B cell (primary cell): ENCODE results near the gene GALNT17. TPM values are rescaled to one million over a fixed set of nuclear protein-coding genes. Genes with fewer than 3 reads are reported as not detected.

ENCODE experiments used
- ATAC-seq: fragments of 200-7000 bp; cut with Tn5 transposase; one replicate; pipeline ENCODE4 v1.10.0; 2021; ENCODE audit warnings: low read depth, mild to moderate bottlenecking, moderate number of reproducible peaks, moderate library complexity
- CTCF ChIA-PET: fragments of 350-600 bp; sonication (Branson Sonifier 250); formaldehyde crosslinking; loops from one replicate; lab custom pipeline; 2021; ENCODE audit warnings: antibody characterized with exemption, inconsistent platforms; lab: Charles Lee
- POLR2A ChIA-PET: fragments of 350-600 bp; sonication (Branson Sonifier 250); formaldehyde crosslinking; loops from one replicate; lab custom pipeline; 2021; ENCODE audit warnings: antibody characterized with exemption; lab: Charles Lee
- DNase-seq: peaks from one replicate; pipeline ENCODE4 v3.0.0; 2013
- H2AFZ ChIP-seq: 2 replicates; pipeline ENCODE4 v1.6.1; 2012; ENCODE audit warnings: mild to moderate bottlenecking, low read depth, low read length; ENCODE audit not compliant: insufficient read depth, poor library complexity, severe bottlenecking
- H3K27ac ChIP-seq, 2 donors: 1 replicate in 1 of 2; 2 replicates in 1 of 2; pipeline ENCODE4 v1.5.1; 2012 to 2013; ENCODE audit warnings: low read length in 2 of 2, mild to moderate bottlenecking in 2 of 2, moderate library complexity in 1 of 2
- H3K27me3 ChIP-seq, 4 experiments: fragments of 200-600 bp in 1 of 4; sonication (generic) in 1 of 4; replicated peaks in 1 of 4; 1 replicate in 2 of 4; 2 replicates in 2 of 4; pipeline versions ENCODE4 v1.6.1 to v1.7.0; 2013 to 2016; ENCODE audit warnings: low read length in 3 of 4, mild to moderate bottlenecking in 2 of 4, mixed read lengths in 1 of 4, moderate library complexity in 1 of 4; ENCODE audit not compliant: insufficient read depth in 4 of 4, control insufficient read depth in 3 of 4; ENCODE audit errors: control extremely low read depth in 1 of 4
- H3K36me3 ChIP-seq, 2 experiments: replicated peaks in 1 of 2; 1 replicate in 1 of 2; 2 replicates in 1 of 2; pipeline versions ENCODE4 v1.6.1 to v1.7.1; 2013; ENCODE audit warnings: low read length in 1 of 2; ENCODE audit not compliant: insufficient read depth in 2 of 2, control insufficient read depth in 1 of 2; ENCODE audit errors: control extremely low read depth in 1 of 2, extremely low read depth in 1 of 2
- H3K4me1 ChIP-seq, 2 donors: fragments of 200-600 bp in 1 of 2; sonication (generic) in 1 of 2; 1 replicate in 1 of 2; 2 replicates in 1 of 2; pipeline versions ENCODE4 v1.5.1 to v1.6.1; 2013 to 2017; ENCODE audit warnings: low read length in 2 of 2; ENCODE audit not compliant: control insufficient read depth in 2 of 2, insufficient read depth in 2 of 2
- H3K4me2 ChIP-seq: replicated peaks from 2 replicates; pipeline ENCODE3; 2012; ENCODE audit warnings: mild to moderate bottlenecking, low read depth, low read length; ENCODE audit not compliant: poor library complexity, severe bottlenecking
- H3K4me3 ChIP-seq, 5 experiments: fragments of 200-600 bp in 1 of 5; sonication (generic) in 1 of 5; 1 replicate in 3 of 5; 2 replicates in 2 of 5; pipeline versions ENCODE4 v1.5.1 to v1.7.0; 2011 to 2016; ENCODE audit warnings: low read length in 4 of 5, mild to moderate bottlenecking in 4 of 5, low read depth in 2 of 5, control low read depth in 1 of 5, moderate library complexity in 1 of 5; ENCODE audit not compliant: insufficient read depth in 1 of 5; ENCODE audit errors: control extremely low read depth in 1 of 5, extremely low read depth in 1 of 5
- H3K79me2 ChIP-seq: fragments of 200-600 bp; sonication (generic); one replicate; pipeline ENCODE4 v1.6.0; 2016; ENCODE audit warnings: low read length; ENCODE audit not compliant: control insufficient read depth, insufficient read depth
- H3K9ac ChIP-seq: fragments of 200-600 bp; sonication (generic); 2 replicates; pipeline ENCODE4 v1.6.1; 2017; ENCODE audit warnings: mild to moderate bottlenecking, low read length, moderate library complexity
- H3K9me3 ChIP-seq, 3 donors: one replicate each; pipeline versions ENCODE4 v1.6.1 to v1.7.1; 2013; ENCODE audit warnings: low read length in 2 of 3; ENCODE audit not compliant: control insufficient read depth in 2 of 3, insufficient read depth in 1 of 3; ENCODE audit errors: control extremely low read depth in 1 of 3
- H4K20me1 ChIP-seq: 2 replicates; pipeline ENCODE4 v1.6.0; 2012; ENCODE audit warnings: mild to moderate bottlenecking, low read length; ENCODE audit not compliant: insufficient read depth, control insufficient read depth, poor library complexity, severe bottlenecking
- H3K27ac Mint-ChIP-seq: one replicate; pipeline ENCODE4 v1.8.0; 2021; ENCODE audit warnings: mixed read lengths
- H3K27me3 Mint-ChIP-seq: one replicate; pipeline ENCODE4 v1.8.0; 2021; ENCODE audit warnings: mixed read lengths
- H3K4me1 Mint-ChIP-seq: one replicate; pipeline ENCODE4 v1.8.0; 2021; ENCODE audit warnings: mixed read lengths
- H3K4me3 Mint-ChIP-seq: one replicate; pipeline ENCODE4 v1.8.0; 2021; ENCODE audit warnings: mixed read lengths
- H3K9me3 Mint-ChIP-seq: one replicate; pipeline ENCODE4 v1.8.0; 2022; ENCODE audit warnings: mixed read lengths; ENCODE audit not compliant: insufficient read depth
- EZH2 ChIP-seq: IDR thresholded peaks from 2 replicates; pipeline ENCODE4 v1.6.1; 2012; ENCODE audit warnings: borderline replicate concordance, low read depth, mild to moderate bottlenecking, moderate library complexity, low read length; ENCODE audit not compliant: insufficient read depth, poor library complexity, severe bottlenecking
- WGBS: methylation state at CpG from one replicate; pipeline ENCODE4 v1.1.5; 2013; ENCODE audit warnings: missing lambda C conversion rate; ENCODE audit not compliant: insufficient coverage; 5-methylcytosine and 5-hydroxymethylcytosine counted together
- intact Hi-C: fragments of 100-400 bp; cut with micrococcal nuclease; formaldehyde crosslinking; loops from one replicate; pipeline ENCODE4 v1.10.0; 2022
- polyA plus RNA-seq: library from polyadenylated mRNA; depleted of rRNA; stranded (reverse); fragments of >200 nt; gene quantifications from 2 replicates; pipeline ENCODE4 v1.2.3, GENCODE V29; 2012
- total RNA-seq, 2 donors: library from RNA; stranded (reverse); fragments of 120-200 nt in 1 of 2; gene quantifications; 1 replicate in 1 of 2; 2 replicates in 1 of 2; pipeline versions ENCODE4 v1.2.3 to v1.2.4, GENCODE V29; 2013 to 2022
- TF ChIP-seq, protein P1 (sequence below): fragments of 200-600 bp; IDR thresholded peaks from one replicate; pipeline ENCODE4 v1.8.0; 2022; ENCODE audit warnings: antibody characterized with exemption, mild to moderate bottlenecking

GALNT17 gene
- total and polyA plus RNA-seq, 2 donors (not counting 1 experiment from before 2014, with no cell fraction given) = not detected

DNA sequence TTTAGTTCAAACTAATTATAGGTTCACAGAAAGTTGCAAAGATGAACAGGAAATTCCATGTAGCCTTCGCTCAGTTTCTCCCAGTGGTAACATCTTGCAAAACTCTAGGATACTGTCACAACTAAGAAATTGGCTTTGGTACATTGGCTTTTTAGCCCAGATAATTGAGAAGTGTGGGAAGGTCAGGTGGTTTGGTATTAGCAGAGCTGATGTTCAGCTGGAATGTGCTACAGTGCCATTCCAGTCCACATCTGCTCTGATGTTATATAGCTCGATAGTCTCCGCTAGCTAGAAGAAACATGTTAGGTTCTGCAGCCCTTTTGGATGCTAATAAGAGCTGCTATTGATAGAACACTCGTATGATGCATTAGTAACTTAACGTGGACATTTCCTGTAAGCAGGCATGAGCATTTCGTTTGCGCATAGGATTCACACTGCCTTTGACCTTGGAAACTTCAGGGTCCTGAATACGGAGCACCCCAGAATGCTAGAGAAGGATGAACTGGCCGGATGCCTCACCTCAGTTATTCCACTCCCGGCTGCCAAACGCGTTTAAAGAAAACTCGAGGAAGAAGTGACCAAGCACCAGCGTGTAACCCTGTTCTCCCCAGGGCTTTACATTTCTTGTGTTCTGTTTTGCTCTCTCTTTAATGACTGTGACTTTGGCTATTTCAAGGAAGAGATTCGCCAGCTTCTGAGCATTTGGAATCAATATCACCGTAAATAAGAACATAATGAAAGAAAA lies 271.4 kb downstream of the GALNT17 start:
- intact Hi-C loops = no loop called here
- H3K4me2 ChIP-seq = no peak overlapping the region
- no peak overlapping the region for H2AFZ ChIP-seq
- H3K4me3 ChIP-seq = no peak overlapping the region
- WGBS = 87% methylated on average over 12 of the region's 16 CpGs
- TF ChIP-seq, protein P1, sequence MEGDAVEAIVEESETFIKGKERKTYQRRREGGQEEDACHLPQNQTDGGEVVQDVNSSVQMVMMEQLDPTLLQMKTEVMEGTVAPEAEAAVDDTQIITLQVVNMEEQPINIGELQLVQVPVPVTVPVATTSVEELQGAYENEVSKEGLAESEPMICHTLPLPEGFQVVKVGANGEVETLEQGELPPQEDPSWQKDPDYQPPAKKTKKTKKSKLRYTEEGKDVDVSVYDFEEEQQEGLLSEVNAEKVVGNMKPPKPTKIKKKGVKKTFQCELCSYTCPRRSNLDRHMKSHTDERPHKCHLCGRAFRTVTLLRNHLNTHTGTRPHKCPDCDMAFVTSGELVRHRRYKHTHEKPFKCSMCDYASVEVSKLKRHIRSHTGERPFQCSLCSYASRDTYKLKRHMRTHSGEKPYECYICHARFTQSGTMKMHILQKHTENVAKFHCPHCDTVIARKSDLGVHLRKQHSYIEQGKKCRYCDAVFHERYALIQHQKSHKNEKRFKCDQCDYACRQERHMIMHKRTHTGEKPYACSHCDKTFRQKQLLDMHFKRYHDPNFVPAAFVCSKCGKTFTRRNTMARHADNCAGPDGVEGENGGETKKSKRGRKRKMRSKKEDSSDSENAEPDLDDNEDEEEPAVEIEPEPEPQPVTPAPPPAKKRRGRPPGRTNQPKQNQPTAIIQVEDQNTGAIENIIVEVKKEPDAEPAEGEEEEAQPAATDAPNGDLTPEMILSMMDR = no peak
- no peak for TF ChIP-seq EZH2
- no peak overlapping the region for H3K9ac ChIP-seq
- no peak overlapping the region for H3K27ac ChIP-seq
- Mint-ChIP-seq H3K27me3 (no peaks in the 10 kb centered on the region), H3K27ac (no peak overlapping the region), H3K9me3 (peaks cover 2% of the 10 kb centered on the region), H3K4me3 (no peak overlapping the region), H3K4me1 (no peaks in the 10 kb centered on the region)
- H3K36me3 ChIP-seq = no peaks in the 10 kb centered on the region
- CTCF ChIA-PET = no interaction called here
- peaks cover 0 to 21% (median 0%) of the 10 kb centered on the region in 3 donors for H3K9me3 ChIP-seq
- H3K27me3 ChIP-seq = no peaks in the 10 kb centered on the region
- DNase-seq = no peak
- no peaks in the 10 kb centered on the region for H3K4me1 ChIP-seq
- POLR2A ChIA-PET = no interaction called here
- H4K20me1 ChIP-seq = no peaks in the 10 kb centered on the region
- no peak for ATAC-seq
- H3K79me2 ChIP-seq = no peaks in the 10 kb centered on the region

DNA sequence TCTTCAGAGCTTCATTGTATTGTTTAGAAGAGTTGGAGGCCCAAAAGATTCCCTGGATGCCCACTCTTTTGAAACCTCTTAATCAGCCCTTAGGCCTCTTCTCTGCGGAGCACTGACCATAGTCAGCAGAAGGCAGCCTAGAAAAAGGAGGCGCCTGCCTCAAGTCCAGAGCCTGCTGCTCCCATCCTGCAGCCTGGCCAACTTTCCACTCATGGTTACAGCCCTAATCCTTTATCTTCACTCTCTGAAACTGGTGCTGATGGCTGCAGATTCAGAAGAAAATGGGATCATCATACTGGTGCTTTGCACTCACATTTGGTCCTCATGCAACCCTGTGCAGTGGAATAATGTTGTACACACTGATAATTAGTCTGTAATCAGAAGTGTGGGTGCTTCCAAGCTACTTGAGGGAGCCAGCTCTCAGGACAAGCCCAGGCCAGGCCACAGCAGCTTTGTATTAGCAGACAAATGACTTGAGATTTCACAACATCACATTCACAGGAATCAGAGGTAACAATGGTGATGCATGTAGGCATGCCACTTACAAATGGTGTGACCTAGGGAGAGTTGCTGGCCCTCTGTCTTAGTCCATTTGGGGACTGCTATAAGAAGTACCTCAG lies 272.9 kb downstream of the GALNT17 start:
- Histone ChIP-seq H3K27me3 (no peaks in the 10 kb centered on the region), H3K36me3 (no peaks in the 10 kb centered on the region), H4K20me1 (no peaks in the 10 kb centered on the region), H3K4me2 (no peak overlapping the region), H3K4me1 (no peaks in the 10 kb centered on the region), H3K27ac (no peak overlapping the region), H3K4me3 (no peak overlapping the region), H3K79me2 (no peaks in the 10 kb centered on the region), H3K9me3 (peaks cover 0 to 27% (median 0%) of the 10 kb centered on the region in 3 donors), H3K9ac (no peak overlapping the region), H2AFZ (no peak overlapping the region)
- no peak overlapping the region for H3K27ac Mint-ChIP-seq
- no peaks in the 10 kb centered on the region for H3K27me3 Mint-ChIP-seq
- TF ChIP-seq, protein P1 = no peak
- no peak for TF ChIP-seq EZH2
- H3K4me1 Mint-ChIP-seq = no peaks in the 10 kb centered on the region
- ATAC-seq (no peak), DNase-seq (no peak)
- 100% methylated on average over 1 of the region's 2 CpGs for WGBS
- POLR2A ChIA-PET = no interaction called here
- CTCF ChIA-PET = no interaction called here
- intact Hi-C loops = no loop called here
- no peak overlapping the region for H3K4me3 Mint-ChIP-seq
- H3K9me3 Mint-ChIP-seq = peaks cover 3% of the 10 kb centered on the region
